ENCODE data around the gene AP2S1. TPM values are rescaled to one million over a fixed set of nuclear protein-coding genes. Genes with fewer than 3 reads are reported as not detected.

The AP2S1 gene
- total RNA-seq, 4 donors from 2014 or later: 3.8 to 59.1 (median 45.1) TPM

GRCh38 chr19:46834984-46835383, 15.7 kb downstream of the AP2S1 start:
- Histone ChIP-seq H3K4me1 (no peaks in the 10 kb centered on the region), H3K4me3 (no peak overlapping the region), H3K9me3 (no peaks in the 10 kb centered on the region), H3K36me3 (no peaks in the 10 kb centered on the region), H3K27ac (no peak overlapping the region), H3K27me3 (no peaks in the 10 kb centered on the region)
- intact Hi-C loops (cut with DNase I; ENCODE audit: low total_unique reads): no loop called here
- no peak for DNase-seq
- no peak for TF ChIP-seq POLR2A (IDR thresholded peaks at IDR 0.05)
- no peak for TF ChIP-seq CTCF (IDR thresholded peaks at IDR 0.05)

- Histone ChIP-seq H3K4me1 (no peaks in the 10 kb centered on the region), H3K9me3 (no peaks in the 10 kb centered on the region), H3K27me3 (no peaks in the 10 kb centered on the region), H3K4me3 (no peak overlapping the region), H3K27ac (no peak overlapping the region), H3K36me3 (no peaks in the 10 kb centered on the region)
- DNase-seq: no peak
- TF ChIP-seq CTCF (IDR thresholded peaks at IDR 0.05) (no peak), POLR2A (IDR thresholded peaks at IDR 0.05) (no peak)
- intact Hi-C loops (cut with DNase I; ENCODE audit: low total_unique reads): no loop called here
These were observed 16.5 kb downstream of the AP2S1 start for GRCh38 chr19:46834121-46834520.

- no peak for DNase-seq
- Histone ChIP-seq H3K27me3 (no peaks in the 10 kb centered on the region), H3K9me3 (no peaks in the 10 kb centered on the region), H3K4me1 (no peaks in the 10 kb centered on the region), H3K27ac (no peak overlapping the region), H3K4me3 (no peak overlapping the region), H3K36me3 (no peaks in the 10 kb centered on the region)
- intact Hi-C loops (cut with DNase I; ENCODE audit: low total_unique reads): no loop called here
- TF ChIP-seq CTCF (IDR thresholded peaks at IDR 0.05) (no peak), POLR2A (IDR thresholded peaks at IDR 0.05) (no peak)
These were observed 19.8 kb downstream of the AP2S1 start for GRCh38 chr19:46830864-46831263.

- intact Hi-C loops (cut with DNase I; ENCODE audit: low total_unique reads): no loop called here
- H3K36me3 ChIP-seq: no peaks in the 10 kb centered on the region
- no peak overlapping the region for H3K27ac ChIP-seq
- H3K4me1 ChIP-seq: no peaks in the 10 kb centered on the region
- H3K27me3 ChIP-seq: no peaks in the 10 kb centered on the region
- H3K9me3 ChIP-seq: no peaks in the 10 kb centered on the region
- no peak for DNase-seq
- no peak overlapping the region for H3K4me3 ChIP-seq
- TF ChIP-seq CTCF (IDR thresholded peaks at IDR 0.05): no peak
- no peak for TF ChIP-seq POLR2A (IDR thresholded peaks at IDR 0.05)
These were observed 22.2 kb downstream of the AP2S1 start for GRCh38 chr19:46828484-46828883.

- Histone ChIP-seq H3K27me3 (no peaks in the 10 kb centered on the region), H3K36me3 (no peaks in the 10 kb centered on the region), H3K27ac (no peak overlapping the region), H3K9me3 (no peaks in the 10 kb centered on the region), H3K4me1 (no peaks in the 10 kb centered on the region), H3K4me3 (no peak overlapping the region)
- DNase-seq: no peak
- TF ChIP-seq POLR2A (IDR thresholded peaks at IDR 0.05) (no peak), CTCF (IDR thresholded peaks at IDR 0.05) (no peak)
- intact Hi-C loops (cut with DNase I; ENCODE audit: low total_unique reads): no loop called here
These were observed 25.0 kb downstream of the AP2S1 start for GRCh38 chr19:46825731-46826055.
